Activated CD4-positive, alpha-beta T cell treated with anti-CD3 and anti-CD28 coated beads, Interleukin-2, amount 50 U/mL, for 16 hours (primary cell): ENCODE measurements around the gene EIF3CL.
"Not testable (repeated sequence)": the region's sequence is repeated elsewhere in the genome, so short reads cannot be mapped to it uniquely, and the experiment has no call there.

Experiments used
- DNase-seq: peaks from one replicate; pipeline ENCODE4 v3.0.0-alpha.2; 2020

Gene EIF3CL

GRCh38 chr16:28403220-28404072 lies at the start of gene EIF3CL:
TSS of gene EIF3CL (minus strand) at chr16:28403841. CDS start at chr16:28403618, 223 bp downstream.
- not testable (repeated sequence) for DNase-seq

GRCh38 chr16:28447081-28447480 lies 43.4 kb upstream of the EIF3CL start:
- not testable (repeated sequence) for DNase-seq

- not testable (repeated sequence) for DNase-seq
Measured at GRCh38 chr16:28446388-28446787, 42.7 kb upstream of the EIF3CL start.

- DNase-seq: not testable (repeated sequence)
Measured at GRCh38 chr16:28443943-28444342, 40.3 kb upstream of the EIF3CL start.

GRCh38 chr16:28438899-28439298 lies 35.3 kb upstream of the EIF3CL start:
- DNase-seq: not testable (repeated sequence)

- DNase-seq: not testable (repeated sequence)
Measured at GRCh38 chr16:28435340-28435739, 31.7 kb upstream of the EIF3CL start.

- DNase-seq: not testable (repeated sequence)
Measured at GRCh38 chr16:28426060-28426680, 22.5 kb upstream of the EIF3CL start.

GRCh38 chr16:28421071-28421750 lies 17.6 kb upstream of the EIF3CL start:
- DNase-seq: not testable (repeated sequence)

- not testable (repeated sequence) for DNase-seq
Measured at GRCh38 chr16:28417033-28417432, 13.4 kb upstream of the EIF3CL start.

- DNase-seq: not testable (repeated sequence)
Measured at GRCh38 chr16:28414530-28414929, 10.9 kb upstream of the EIF3CL start.

- not testable (repeated sequence) for DNase-seq
Measured at GRCh38 chr16:28413585-28413984, 9.9 kb upstream of the EIF3CL start.

- DNase-seq: not testable (repeated sequence)
Measured at GRCh38 chr16:28392054-28392453, 11.6 kb downstream of the EIF3CL start.

- not testable (repeated sequence) for DNase-seq
Measured at GRCh38 chr16:28382177-28382867, 21.3 kb downstream of the EIF3CL start.

GRCh38 chr16:28377822-28378221 lies 25.8 kb downstream of the EIF3CL start:
- not testable (repeated sequence) for DNase-seq

- DNase-seq: not testable (repeated sequence)
Measured at GRCh38 chr16:28377108-28377625, 26.5 kb downstream of the EIF3CL start.

- DNase-seq: peak; percentile 10
Measured at GRCh38 chr16:28375115-28375514, 28.5 kb downstream of the EIF3CL start.

- DNase-seq: not testable (repeated sequence)
Measured at GRCh38 chr16:28374281-28374680, 29.4 kb downstream of the EIF3CL start.

- DNase-seq: not testable (repeated sequence)
Measured at GRCh38 chr16:28367926-28368325, 35.7 kb downstream of the EIF3CL start.

- not testable (repeated sequence) for DNase-seq
Measured at GRCh38 chr16:28364268-28365173, 39.1 kb downstream of the EIF3CL start.

- DNase-seq: not testable (repeated sequence)
Measured at GRCh38 chr16:28363408-28363807, 40.2 kb downstream of the EIF3CL start, which contains the start of gene NPIPB6. TSS of gene NPIPB6 (minus strand) at chr16:28363508. CDS start at chr16:28362822, 686 bp downstream.

- DNase-seq: not testable (repeated sequence)
Measured at GRCh38 chr16:28362600-28362999, 41.0 kb downstream of the EIF3CL start.
